K562 (cell line): ENCODE data around the gene NEDD8. TPM values are rescaled to one million over a fixed set of nuclear protein-coding genes. Genes with fewer than 3 reads are reported as not detected.
A peak's percentile ranks its signal among the peaks of the same experiment; 100 is the strongest.

Source experiments
- ATAC-seq: fragments of 200-7000 bp; cut with Tn5 transposase; 3 replicates; pipeline ENCODE4 v1.9.1; 2020; ENCODE audit warnings: moderate library complexity
- BruUV-seq: library from RNA; stranded (reverse); fragments of 400-500 nt; replicated peaks from 2 replicates; lab custom pipeline; 2021; lab: Mats Ljungman, UMichigan
- CTCF ChIA-PET: fragments of 300-600 bp; formaldehyde crosslinking; extraction: SDS; loops from one replicate; lab custom pipeline; 2021; ENCODE audit warnings: low intra/inter-chr PET ratio; lab: Yijun Ruan, JAX
- POLR2A ChIA-PET: fragments of 300-600, 350-650 bp; sonication (Branson Sonifier 250); formaldehyde crosslinking; extraction: SDS; loops from one replicate; lab custom pipeline; 2021; ENCODE audit warnings: antibody characterized with exemption, inconsistent platforms; lab: Yijun Ruan, JAX
- DNase-seq, 4 experiments: peaks; one replicate each; pipeline versions ENCODE4 v3.0.0 to v3.0.0-alpha.2; 2011 to 2018; ENCODE audit warnings: low spot score in 3 of 4, mixed read lengths in 3 of 4; ENCODE audit errors: extremely low read depth in 1 of 4
- FAIRE-seq: peaks from 2 replicates; lab custom pipeline; 2011; peaks lifted over from hg19 to GRCh38; lab: Jason Lieb, UNC
- H2AFZ ChIP-seq: 2 replicates; pipeline ENCODE4 v1.6.0; 2011; ENCODE audit warnings: low read depth, low read length, control low read depth, inconsistent platforms
- H3K27ac ChIP-seq: fragments of 200-600 bp; 3 replicates; pipeline ENCODE4 v1.8.0; 2011; ENCODE audit warnings: low read depth, mild to moderate bottlenecking, control low read depth, inconsistent platforms, low read length, moderate library complexity, mixed read lengths; ENCODE audit errors: extremely low read depth
- H3K27me3 ChIP-seq, 2 experiments: fragments of 300-600 bp in 1 of 2; 2 replicates in 1 of 2; 3 replicates in 1 of 2; pipeline versions ENCODE4 v1.6.0 to v1.8.0; 2011; ENCODE audit warnings: inconsistent platforms in 2 of 2, low read length in 2 of 2, mild to moderate bottlenecking in 1 of 2, mixed read lengths in 1 of 2, moderate library complexity in 1 of 2; ENCODE audit not compliant: control insufficient read depth in 2 of 2, insufficient read depth in 2 of 2
- H3K36me3 ChIP-seq: fragments of 300-600 bp; 3 replicates; pipeline ENCODE4 v1.8.0; 2011; ENCODE audit warnings: mild to moderate bottlenecking, low read length, inconsistent platforms; ENCODE audit not compliant: control insufficient read depth, insufficient read depth
- H3K4me1 ChIP-seq, 2 experiments: fragments of 200-600 bp in 1 of 2; replicated peaks in 1 of 2; 2 replicates in 1 of 2; 3 replicates in 1 of 2; pipeline versions ENCODE4 v1.5.1 to v1.8.0; 2011; ENCODE audit warnings: inconsistent platforms in 2 of 2, low read length in 2 of 2, mild to moderate bottlenecking in 1 of 2, mixed read lengths in 1 of 2, moderate library complexity in 1 of 2; ENCODE audit not compliant: control insufficient read depth in 2 of 2, insufficient read depth in 2 of 2
- H3K4me2 ChIP-seq: 2 replicates; pipeline ENCODE4 v1.6.1; 2011; ENCODE audit warnings: low read length, control low read depth, inconsistent platforms, mixed read lengths; ENCODE audit not compliant: insufficient read depth
- H3K4me3 ChIP-seq: fragments of 200-600 bp; sonication (generic), shearing (Covaris generic); 2 replicates; pipeline ENCODE4 v1.5.1; 2016; ENCODE audit warnings: control low read depth, inconsistent platforms
- H3K79me2 ChIP-seq: fragments of 200-600 bp; 3 replicates; pipeline ENCODE4 v1.8.0; 2011; ENCODE audit warnings: low read length, inconsistent platforms; ENCODE audit not compliant: control insufficient read depth, insufficient read depth
- H3K9ac ChIP-seq, 2 experiments: 2 replicates each; pipeline versions ENCODE4 v1.6.0 to v1.6.1; 2011; ENCODE audit warnings: low read depth in 2 of 2, low read length in 2 of 2, control low read depth in 1 of 2, inconsistent platforms in 1 of 2, mild to moderate bottlenecking in 1 of 2, mixed read lengths in 1 of 2; ENCODE audit not compliant: insufficient read depth in 1 of 2
- H3K9me1 ChIP-seq: one replicate; pipeline ENCODE4 v1.6.0; 2011; ENCODE audit warnings: inconsistent platforms, mild to moderate bottlenecking, low read length, moderate library complexity; ENCODE audit not compliant: control insufficient read depth, insufficient read depth
- H3K9me3 ChIP-seq: replicated peaks from 2 replicates; pipeline ENCODE4 v1.5.1; 2011; ENCODE audit warnings: low read depth, low read length, inconsistent platforms; ENCODE audit not compliant: control insufficient read depth, insufficient read depth
- H4K20me1 ChIP-seq: replicated peaks from 2 replicates; pipeline ENCODE4 v1.6.1; 2011; ENCODE audit warnings: low read length, inconsistent platforms, mixed read lengths; ENCODE audit not compliant: control insufficient read depth, insufficient read depth
- ARID1B ChIP-seq: fragments of 450-650 bp; IDR thresholded peaks from 2 replicates; pipeline ENCODE4 v1.6.1; 2016; ENCODE audit warnings: antibody characterized with exemption, mild to moderate bottlenecking, inconsistent platforms
- RFX5 ChIP-seq: IDR thresholded peaks from 2 replicates; pipeline ENCODE4 v1.6.1; 2011; ENCODE audit warnings: low read depth, mild to moderate bottlenecking, improper control_type of control experiment, low read length
- SIX5 ChIP-seq, 2 experiments: IDR thresholded peaks; 2 replicates each; pipeline ENCODE4 v1.6.1; 2011; ENCODE audit warnings: low read length in 2 of 2, borderline replicate concordance in 1 of 2, low read depth in 1 of 2, mild to moderate bottlenecking in 1 of 2, moderate library complexity in 1 of 2; ENCODE audit not compliant: insufficient read depth in 1 of 2
- TRIM25 ChIP-seq: fragments of 450-650 bp; IDR thresholded peaks from 2 replicates; pipeline ENCODE4 v1.7.0; 2016; ENCODE audit warnings: borderline replicate concordance
- U2AF1 ChIP-seq: fragments of 200-400 bp; formaldehyde crosslinking; optimal IDR thresholded peaks from 2 replicates; pipeline ENCODE3; 2017; ENCODE audit warnings: mild to moderate bottlenecking, low read depth, low read length, moderate library complexity
- ZFP30 ChIP-seq: fragments of 250-450 bp; sonication (Bioruptor Pico); IDR thresholded peaks from 2 replicates; pipeline ENCODE4 v1.8.0; 2022; ENCODE audit warnings: moderate library complexity, mild to moderate bottlenecking, inconsistent platforms, borderline replicate concordance
- ZMIZ1 ChIP-seq, 2 experiments: fragments of 150-350 bp in 1 of 2; IDR thresholded peaks; 2 replicates each; pipeline ENCODE4 v1.6.1; 2012 to 2016; ENCODE audit warnings: low read depth in 2 of 2, low read length in 2 of 2, mild to moderate bottlenecking in 1 of 2, moderate library complexity in 1 of 2
- ZNF507 ChIP-seq: conservative IDR thresholded peaks from 2 replicates; pipeline ENCODE4 v1.6.1; 2017; ENCODE audit warnings: missing genetic modification characterization, missing compliant biosample characterization
- WGBS: fragments of 100-300 bp; shearing (Covaris generic); methylation state at CpG from one replicate; pipeline ENCODE4 v1.1.6; 2016; ENCODE audit warnings: low coverage, mixed read lengths; ENCODE audit not compliant: insufficient coverage; ENCODE audit errors: missing lambda C conversion rate; 5-methylcytosine and 5-hydroxymethylcytosine counted together
- in situ Hi-C: fragments of 300-500 bp; cut with MboI; formaldehyde crosslinking; loops from 4 replicates; pipeline ENCODE4 v1.15.0; 2018; ENCODE audit warnings: inconsistent platforms, mixed read lengths
- intact Hi-C: fragments of 100-400 bp; cut with micrococcal nuclease; formaldehyde crosslinking; loops from 2 replicates; pipeline ENCODE4 v1.14.2; 2022
- polyA plus RNA-seq, 8 experiments: library from polyadenylated mRNA; depleted of rRNA in 4 of 8; stranded (reverse) in 5 of 8; unstranded in 3 of 8; fragments of >200 nt; fragmentation: Nextera tagmentation in 2 of 8; fragmentation: Illumina TruSeq in 1 of 8; extraction: Ambion mirVana in 2 of 8; extraction: Trizol in 1 of 8; gene quantifications; 2 replicates each; pipeline versions ENCODE4 v1.2.1 to v1.2.3, GENCODE V29; 2011 to 2014; ENCODE audit warnings: inconsistent platforms in 1 of 8, missing spikeins in 1 of 8
- total RNA-seq, 7 experiments: library from RNA; depleted of rRNA in 6 of 7; stranded (reverse); fragments of >200 nt in 6 of 7; fragmentation: Illumina TruSeq in 2 of 7; extraction: Trizol in 2 of 7; gene quantifications; 2 replicates each; pipeline versions ENCODE4 v1.2.1 to v1.2.3, GENCODE V29; 2011 to 2021; ENCODE audit warnings: low replicate concordance in 1 of 7
- TF ChIP-seq, protein P1 (sequence below): sonication (generic); formaldehyde crosslinking; IDR thresholded peaks from 2 replicates; pipeline ENCODE4 v1.8.1; 2023; ENCODE audit warnings: mild to moderate bottlenecking, missing genetic modification reagents

NEDD8 gene
- total and polyA plus RNA-seq, 9 of the 15 experiments (the other 6 are each of a cell fraction or from before 2014, with no cell fraction given) = 142 to 691 (median 260) TPM

DNA sequence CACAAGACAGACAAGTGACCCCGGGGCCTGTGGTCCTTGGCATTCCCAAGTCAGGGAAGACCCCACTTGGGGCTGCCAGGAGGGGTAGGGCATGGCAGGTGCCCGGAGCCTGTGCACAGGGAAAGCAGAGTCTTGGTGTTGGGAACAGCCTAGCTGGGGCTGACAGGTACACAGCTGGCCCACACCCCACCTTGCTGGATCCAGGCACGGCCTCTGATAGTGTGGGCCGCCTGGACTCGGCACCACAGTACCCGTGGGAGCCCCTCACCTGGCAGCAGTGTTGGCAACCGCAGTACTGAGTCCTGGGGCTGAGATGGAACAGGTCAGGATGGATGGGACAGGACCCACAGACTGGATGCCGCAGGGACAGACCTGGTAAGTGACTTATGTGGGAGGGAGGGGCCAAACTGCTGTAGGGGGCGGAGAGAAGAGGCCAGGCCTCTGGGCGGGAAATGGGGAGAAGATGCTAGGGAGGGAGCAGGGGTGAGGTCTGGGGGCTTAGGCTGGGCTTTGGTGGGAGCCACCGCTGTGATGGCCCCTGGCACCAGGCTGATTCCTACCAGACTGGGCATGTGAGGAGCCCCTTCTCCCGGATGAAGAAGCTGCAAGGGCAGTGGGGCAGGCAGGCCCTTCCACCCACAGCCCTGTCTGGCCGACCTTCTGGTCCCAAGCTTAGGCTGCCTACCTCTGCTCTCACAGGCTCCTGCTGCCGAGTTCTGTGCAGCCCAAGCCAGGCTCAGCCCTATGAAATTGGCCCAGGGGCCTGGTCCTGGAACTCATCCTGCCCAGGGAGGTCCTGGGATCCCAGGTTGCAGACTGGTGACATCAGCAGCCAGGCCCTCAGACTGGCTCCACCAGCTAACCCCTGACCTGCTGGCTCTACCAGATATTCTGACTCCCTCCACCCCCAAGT, 30.9 kb upstream of the NEDD8 start, which contains the start of gene TGM1:
Gene TGM1, minus strand, starts transcription at position 357 of the 913 bp plus-strand sequence. CDS start 825 bp downstream, outside the sequence.
- Histone ChIP-seq H3K36me3 (no peaks in the 10 kb centered on the region), H3K9me3 (no peaks in the 10 kb centered on the region), H3K4me2 (no peak within 1 kb of the TSS), H3K79me2 (no peaks in the 10 kb centered on the region), H4K20me1 (no peaks in the 10 kb centered on the region), H3K4me3 (no peak within 1 kb of the TSS), H3K27me3 (no peaks in the 10 kb centered on the region), H3K9ac (peak within 1 kb of the TSS in 1 of 2 experiments; percentile 58; a peak in 2 of 4 replicates), H3K27ac (no peak within 1 kb of the TSS), H3K4me1 (peaks cover 0 to 47% of the 10 kb centered on the region in 2 experiments; a peak in 3 of 5 replicates), H3K9me1 (no peaks in the 10 kb centered on the region), H2AFZ (no peak within 1 kb of the TSS)
- POLR2A ChIA-PET = interaction anchor here (0.7 to 1.6 kb wide), 7 partner anchors 11 to 174 kb away, joined by 3 to 5 read pairs (median 4); no protein-coding TSS in a partner anchor
- BruUV-seq = no TSS peak
- ATAC-seq = peak; percentile 76
- intact Hi-C loops = no loop called here
- peak in 1 of 4 experiments; percentile 14 for DNase-seq
- CTCF ChIA-PET = no interaction called here
- in situ Hi-C loops = no loop called here
- 64% methylated on average over 8 of the region's 14 CpGs for WGBS
- FAIRE-seq = no peak
- TF ChIP-seq SIX5 (IDR thresholded peaks at IDR 0.05; ENCODE audit: borderline replicate concordance in 1 of 2, insufficient read depth in 1 of 2, low read depth in 1 of 2, low read length in 2 of 2) = no peak
- TF ChIP-seq U2AF1 = no peak
- no peak for TF ChIP-seq TRIM25
- TF ChIP-seq RFX5 = no peak
- TF ChIP-seq ZNF507 (tag) = no peak
- no peak for TF ChIP-seq ZFP30 (CRISPR knock-in tag)
- TF ChIP-seq, protein P1, sequence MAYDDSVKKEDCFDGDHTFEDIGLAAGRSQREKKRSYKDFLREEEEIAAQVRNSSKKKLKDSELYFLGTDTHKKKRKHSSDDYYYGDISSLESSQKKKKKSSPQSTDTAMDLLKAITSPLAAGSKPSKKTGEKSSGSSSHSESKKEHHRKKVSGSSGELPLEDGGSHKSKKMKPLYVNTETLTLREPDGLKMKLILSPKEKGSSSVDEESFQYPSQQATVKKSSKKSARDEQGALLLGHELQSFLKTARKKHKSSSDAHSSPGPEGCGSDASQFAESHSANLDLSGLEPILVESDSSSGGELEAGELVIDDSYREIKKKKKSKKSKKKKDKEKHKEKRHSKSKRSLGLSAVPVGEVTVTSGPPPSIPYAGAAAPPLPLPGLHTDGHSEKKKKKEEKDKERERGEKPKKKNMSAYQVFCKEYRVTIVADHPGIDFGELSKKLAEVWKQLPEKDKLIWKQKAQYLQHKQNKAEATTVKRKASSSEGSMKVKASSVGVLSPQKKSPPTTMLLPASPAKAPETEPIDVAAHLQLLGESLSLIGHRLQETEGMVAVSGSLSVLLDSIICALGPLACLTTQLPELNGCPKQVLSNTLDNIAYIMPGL = no peak
- TF ChIP-seq ARID1B = no peak
- no peak for TF ChIP-seq ZMIZ1 (IDR thresholded peaks at IDR 0.05; ENCODE audit: low read depth in 2 of 2, low read length in 2 of 2)
